ENCODE measurements around the gene ZNF846. TPM values are rescaled to one million over a fixed set of nuclear protein-coding genes. Genes with fewer than 3 reads are reported as not detected.

The ZNF846 gene
- polyA plus RNA-seq, 1 donor (not counting 4 experiments of a cell fraction or from before 2014, with no cell fraction given): 8.9 TPM

- Histone ChIP-seq H3K9ac (ENCODE audit: control insufficient read depth, extremely low read depth, insufficient read depth, low read length) (no peak overlapping the region), H3K4me1 (ENCODE audit: control insufficient read depth, extremely low read depth, insufficient read depth, low read length) (no peaks in the 10 kb centered on the region), H2AFZ (ENCODE audit: control insufficient read depth, low read length) (no peak overlapping the region), H3K79me2 (ENCODE audit: control insufficient read depth, insufficient read depth, low read length) (no peaks in the 10 kb centered on the region), H3K4me2 (ENCODE audit: control insufficient read depth, extremely low read depth, insufficient read depth, low read depth, low read length) (no peak overlapping the region), H3K9me1 (ENCODE audit: control insufficient read depth, extremely low read depth, insufficient read depth, low read length) (no peaks in the 10 kb centered on the region), H4K20me1 (ENCODE audit: control insufficient read depth, extremely low read depth, insufficient read depth, low read length) (no peaks in the 10 kb centered on the region), H3K4me3 (ENCODE audit: control insufficient read depth in 2 of 3, extremely low read depth in 1 of 3, insufficient read depth in 2 of 3, low read depth in 1 of 3, low read length in 3 of 3) (no peak overlapping the region), H3K36me3 (ENCODE audit: control insufficient read depth in 2 of 2, extremely low read depth in 1 of 2, insufficient read depth in 2 of 2, low read length in 2 of 2) (peaks cover 18 to 25% of the 10 kb centered on the region in 2 experiments), H3K27me3 (ENCODE audit: control insufficient read depth, extremely low read depth, insufficient read depth, low read length) (no peaks in the 10 kb centered on the region), H3K9me3 (ENCODE audit: control insufficient read depth, low read depth, low read length) (no peaks in the 10 kb centered on the region), H3K27ac (ENCODE audit: control insufficient read depth, insufficient read depth, low read length) (no peak overlapping the region)
- no peak for FAIRE-seq
- DNase-seq (ENCODE audit: low read depth, low spot score): no peak
- dilution Hi-C loops (cut with MboI; ENCODE audit: extremely low pct_ligation_motif_present, low sequenced_read_pairs): no loop called here
- TF ChIP-seq, protein P1, sequence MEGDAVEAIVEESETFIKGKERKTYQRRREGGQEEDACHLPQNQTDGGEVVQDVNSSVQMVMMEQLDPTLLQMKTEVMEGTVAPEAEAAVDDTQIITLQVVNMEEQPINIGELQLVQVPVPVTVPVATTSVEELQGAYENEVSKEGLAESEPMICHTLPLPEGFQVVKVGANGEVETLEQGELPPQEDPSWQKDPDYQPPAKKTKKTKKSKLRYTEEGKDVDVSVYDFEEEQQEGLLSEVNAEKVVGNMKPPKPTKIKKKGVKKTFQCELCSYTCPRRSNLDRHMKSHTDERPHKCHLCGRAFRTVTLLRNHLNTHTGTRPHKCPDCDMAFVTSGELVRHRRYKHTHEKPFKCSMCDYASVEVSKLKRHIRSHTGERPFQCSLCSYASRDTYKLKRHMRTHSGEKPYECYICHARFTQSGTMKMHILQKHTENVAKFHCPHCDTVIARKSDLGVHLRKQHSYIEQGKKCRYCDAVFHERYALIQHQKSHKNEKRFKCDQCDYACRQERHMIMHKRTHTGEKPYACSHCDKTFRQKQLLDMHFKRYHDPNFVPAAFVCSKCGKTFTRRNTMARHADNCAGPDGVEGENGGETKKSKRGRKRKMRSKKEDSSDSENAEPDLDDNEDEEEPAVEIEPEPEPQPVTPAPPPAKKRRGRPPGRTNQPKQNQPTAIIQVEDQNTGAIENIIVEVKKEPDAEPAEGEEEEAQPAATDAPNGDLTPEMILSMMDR (optimal IDR thresholded peaks at IDR 0.05 in 1 of 3, IDR thresholded peaks at IDR 0.05 in 1 of 3, conservative IDR thresholded peaks at IDR 0.05 in 1 of 3; ENCODE audit: extremely low read depth in 1 of 3, insufficient read depth in 2 of 3, low read length in 3 of 3): no peak
- TF ChIP-seq EZH2 (IDR thresholded peaks at IDR 0.05; ENCODE audit: low read length): no peak
These were observed 38.3 kb upstream of the ZNF846 start for GRCh38 chr19:9806803-9807202.

- Histone ChIP-seq H3K27ac (ENCODE audit: control insufficient read depth, insufficient read depth, low read length) (no peak overlapping the region), H3K4me1 (ENCODE audit: control insufficient read depth, extremely low read depth, insufficient read depth, low read length) (peaks cover 9% of the 10 kb centered on the region), H3K79me2 (ENCODE audit: control insufficient read depth, insufficient read depth, low read length) (no peaks in the 10 kb centered on the region), H4K20me1 (ENCODE audit: control insufficient read depth, extremely low read depth, insufficient read depth, low read length) (no peaks in the 10 kb centered on the region), H3K9me1 (ENCODE audit: control insufficient read depth, extremely low read depth, insufficient read depth, low read length) (no peaks in the 10 kb centered on the region), H3K36me3 (ENCODE audit: control insufficient read depth in 2 of 2, extremely low read depth in 1 of 2, insufficient read depth in 2 of 2, low read length in 2 of 2) (peaks cover 0 to 7% of the 10 kb centered on the region in 2 experiments), H3K9ac (ENCODE audit: control insufficient read depth, extremely low read depth, insufficient read depth, low read length) (no peak overlapping the region), H3K27me3 (ENCODE audit: control insufficient read depth, extremely low read depth, insufficient read depth, low read length) (no peaks in the 10 kb centered on the region), H3K4me2 (ENCODE audit: control insufficient read depth, extremely low read depth, insufficient read depth, low read depth, low read length) (no peak overlapping the region), H2AFZ (ENCODE audit: control insufficient read depth, low read length) (no peak overlapping the region), H3K4me3 (ENCODE audit: control insufficient read depth in 2 of 3, extremely low read depth in 1 of 3, insufficient read depth in 2 of 3, low read depth in 1 of 3, low read length in 3 of 3) (no peak overlapping the region), H3K9me3 (ENCODE audit: control insufficient read depth, low read depth, low read length) (no peaks in the 10 kb centered on the region)
- TF ChIP-seq EZH2 (IDR thresholded peaks at IDR 0.05; ENCODE audit: low read length): no peak
- TF ChIP-seq, protein P1 (optimal IDR thresholded peaks at IDR 0.05 in 1 of 3, IDR thresholded peaks at IDR 0.05 in 1 of 3, conservative IDR thresholded peaks at IDR 0.05 in 1 of 3; ENCODE audit: extremely low read depth in 1 of 3, insufficient read depth in 2 of 3, low read length in 3 of 3): no peak
- dilution Hi-C loops (cut with MboI; ENCODE audit: extremely low pct_ligation_motif_present, low sequenced_read_pairs): no loop called here
- FAIRE-seq (no peak), DNase-seq (ENCODE audit: low read depth, low spot score) (no peak)
These were observed 33.4 kb upstream of the ZNF846 start for GRCh38 chr19:9801976-9802375.
